ENCODE measurements around the gene RHEX.

RHEX gene

DNA sequence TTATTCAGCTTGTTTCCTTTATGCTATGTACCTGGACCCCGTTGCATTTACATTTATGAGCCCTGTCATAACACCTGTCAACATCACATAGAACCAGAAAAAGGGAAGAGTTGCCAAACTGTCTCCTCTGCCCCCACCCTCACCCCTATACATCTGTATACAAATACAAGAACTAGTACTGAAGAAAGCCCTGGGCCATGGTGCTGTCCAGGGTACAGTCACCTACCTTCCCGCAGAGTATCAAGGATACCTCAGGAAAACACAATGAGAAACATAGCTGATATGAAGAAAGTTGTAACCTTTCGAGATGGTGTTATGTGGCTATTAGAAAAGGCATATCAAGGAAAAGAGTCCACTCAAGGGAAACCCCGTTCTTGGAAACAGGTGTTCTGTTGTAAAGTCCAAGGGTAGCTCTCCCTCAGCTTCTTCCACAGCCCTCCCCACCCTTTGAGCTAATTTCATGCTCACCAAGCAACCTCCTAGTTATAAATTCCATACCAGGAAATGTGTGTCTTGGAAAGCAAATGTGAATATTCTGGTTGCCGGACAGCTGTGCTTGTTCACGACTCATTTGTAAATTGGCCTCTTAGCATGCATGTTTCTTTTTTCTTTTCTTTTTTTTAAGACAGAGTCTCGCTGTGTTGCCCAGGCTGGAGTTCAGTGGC lies 80.9 kb downstream of the RHEX start:
- Histone ChIP-seq H3K4me1 (peaks cover 0 to 25% (median 21%) of the 10 kb centered on the region in 10 experiments; a peak in 17 of 20 replicates), H4K20me1 (no peaks in the 10 kb centered on the region), H3K9ac (no peak overlapping the region), H3K4me3 (no peak overlapping the region), H3K36me3 (no peaks in the 10 kb centered on the region), H3K4me2 (no peak overlapping the region), H3K27me3 (no peaks in the 10 kb centered on the region), H3K27ac (no peak overlapping the region), H3K9me3 (replicated peaks in 1 of 11) (no peaks in the 10 kb centered on the region; a peak in 1 of 22 replicates)
- no peak for TF ChIP-seq Cebpa-rat (IDR thresholded peaks at IDR 0.05)

DNA sequence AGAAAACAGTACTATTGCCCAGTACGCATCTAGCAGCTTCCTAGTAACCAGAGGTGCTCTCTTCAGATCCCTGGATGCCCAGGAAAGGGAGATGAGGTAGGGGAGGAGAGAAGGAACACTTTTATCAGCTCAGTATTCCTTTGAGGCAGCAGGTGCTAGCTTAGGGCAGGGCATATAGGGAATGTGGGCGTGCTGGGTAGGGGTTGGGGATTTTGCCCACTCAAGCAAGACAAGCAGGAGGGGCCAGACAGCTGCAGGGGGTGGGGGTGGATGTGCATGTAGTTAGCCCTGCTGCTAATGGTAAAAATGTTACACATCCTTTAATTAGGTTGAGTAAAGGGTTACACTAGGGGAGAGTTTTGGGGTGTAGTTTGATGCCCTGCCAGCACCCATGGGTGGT lies 82.3 kb downstream of the RHEX start:
- Histone ChIP-seq H3K9me3 (replicated peaks in 1 of 11) (no peaks in the 10 kb centered on the region; a peak in 1 of 22 replicates), H3K36me3 (no peaks in the 10 kb centered on the region), H4K20me1 (no peaks in the 10 kb centered on the region), H3K4me3 (no peak overlapping the region), H3K4me1 (peaks cover 0 to 25% (median 21%) of the 10 kb centered on the region in 10 experiments; a peak in 17 of 20 replicates), H3K27me3 (no peaks in the 10 kb centered on the region), H3K27ac (no peak overlapping the region), H3K4me2 (peak overlapping the region in 10 of 11 experiments; percentile 22 to 74 (median 64); a peak in 20 of 22 replicates), H3K9ac (no peak overlapping the region)
- TF ChIP-seq Cebpa-rat (IDR thresholded peaks at IDR 0.05): no peak

DNA sequence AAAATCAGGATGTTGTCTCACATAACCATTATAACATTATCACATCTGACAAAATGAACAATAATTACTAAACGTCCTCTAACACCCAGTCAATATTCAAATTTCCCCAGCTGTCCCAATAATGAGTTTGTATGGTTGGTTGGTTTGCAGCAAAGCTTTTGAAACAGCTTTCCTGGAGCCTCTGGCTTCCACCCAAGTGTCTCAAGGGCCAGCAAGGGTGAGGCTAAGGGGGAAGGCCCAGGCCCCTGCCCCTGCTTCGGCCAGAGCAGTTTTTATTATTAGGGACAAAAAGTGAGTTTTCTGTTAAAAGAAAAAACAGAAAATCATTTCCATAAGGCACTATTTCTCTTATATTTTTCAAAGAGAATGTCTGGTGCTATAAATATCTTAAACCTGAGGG lies 83.3 kb downstream of the RHEX start:
- no peaks in the 10 kb centered on the region for H3K36me3 ChIP-seq
- no peak overlapping the region for H3K4me3 ChIP-seq
- H3K9ac ChIP-seq: no peak overlapping the region
- no peak for TF ChIP-seq Cebpa-rat (IDR thresholded peaks at IDR 0.05)
- H3K4me2 ChIP-seq: peak overlapping the region in 9 of 11 experiments; percentile 22 to 74 (median 65); a peak in 15 of 22 replicates
- H3K4me1 ChIP-seq: peaks cover 0 to 25% (median 21%) of the 10 kb centered on the region in 10 experiments; a peak in 17 of 20 replicates
- no peaks in the 10 kb centered on the region; a peak in 1 of 22 replicates for H3K9me3 ChIP-seq (replicated peaks in 1 of 11)
- H3K27me3 ChIP-seq: no peaks in the 10 kb centered on the region
- H4K20me1 ChIP-seq: no peaks in the 10 kb centered on the region
- no peak overlapping the region for H3K27ac ChIP-seq

DNA sequence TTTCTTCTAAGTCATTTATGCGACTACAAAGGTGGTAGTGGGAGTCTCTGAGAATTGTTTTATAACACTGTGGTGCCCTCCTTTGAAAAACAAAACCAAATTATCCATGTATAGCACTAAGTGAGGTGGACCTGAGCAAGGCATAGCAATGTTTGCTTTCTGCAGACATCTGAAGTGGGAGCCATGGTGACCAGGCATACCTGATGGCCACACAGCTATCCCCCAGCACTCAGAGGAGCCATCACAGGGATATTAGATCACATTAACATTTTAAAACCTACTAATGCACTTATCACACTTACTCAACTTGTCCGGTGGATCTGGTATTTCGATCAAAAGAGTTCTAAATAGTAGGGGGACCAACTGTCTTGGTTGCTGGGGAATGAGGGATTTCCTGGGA lies 89.0 kb downstream of the RHEX start:
- H4K20me1 ChIP-seq: no peaks in the 10 kb centered on the region
- no peak overlapping the region for H3K4me3 ChIP-seq
- H3K9me3 ChIP-seq (replicated peaks in 1 of 11): no peaks in the 10 kb centered on the region; a peak in 1 of 22 replicates
- TF ChIP-seq Cebpa-rat (IDR thresholded peaks at IDR 0.05): no peak
- H3K36me3 ChIP-seq: no peaks in the 10 kb centered on the region
- no peak overlapping the region for H3K4me2 ChIP-seq
- no peak overlapping the region for H3K9ac ChIP-seq
- no peaks in the 10 kb centered on the region for H3K27me3 ChIP-seq
- no peak overlapping the region for H3K27ac ChIP-seq
- H3K4me1 ChIP-seq: no peaks in the 10 kb centered on the region

DNA sequence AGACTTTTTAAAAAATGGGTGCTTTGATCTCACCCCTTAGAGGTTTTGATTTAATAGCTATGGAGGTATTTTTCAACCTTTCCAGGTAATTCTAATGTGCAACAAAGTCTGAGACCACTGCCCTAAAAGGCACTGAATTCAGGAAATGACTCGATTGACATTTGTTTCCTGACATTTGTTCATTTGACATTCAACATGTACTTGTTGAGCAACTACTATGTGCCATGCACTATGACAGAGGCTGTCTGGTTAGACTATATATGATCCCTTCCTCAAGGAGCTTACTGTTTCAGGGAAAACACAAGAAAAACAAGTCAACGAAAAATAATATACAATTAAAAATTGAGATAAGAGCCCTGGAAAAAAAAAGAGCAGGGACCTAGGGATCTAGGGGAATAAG lies 89.8 kb downstream of the RHEX start:
- Histone ChIP-seq H3K9ac (no peak overlapping the region), H3K27me3 (no peaks in the 10 kb centered on the region), H3K4me3 (no peak overlapping the region), H3K4me1 (no peaks in the 10 kb centered on the region), H3K36me3 (no peaks in the 10 kb centered on the region), H3K9me3 (replicated peaks in 1 of 11) (peaks cover 0 to 2% (median 0%) of the 10 kb centered on the region in 11 experiments; a peak in 1 of 22 replicates), H3K4me2 (no peak overlapping the region), H4K20me1 (no peaks in the 10 kb centered on the region), H3K27ac (no peak overlapping the region)
- TF ChIP-seq Cebpa-rat (IDR thresholded peaks at IDR 0.05): no peak

DNA sequence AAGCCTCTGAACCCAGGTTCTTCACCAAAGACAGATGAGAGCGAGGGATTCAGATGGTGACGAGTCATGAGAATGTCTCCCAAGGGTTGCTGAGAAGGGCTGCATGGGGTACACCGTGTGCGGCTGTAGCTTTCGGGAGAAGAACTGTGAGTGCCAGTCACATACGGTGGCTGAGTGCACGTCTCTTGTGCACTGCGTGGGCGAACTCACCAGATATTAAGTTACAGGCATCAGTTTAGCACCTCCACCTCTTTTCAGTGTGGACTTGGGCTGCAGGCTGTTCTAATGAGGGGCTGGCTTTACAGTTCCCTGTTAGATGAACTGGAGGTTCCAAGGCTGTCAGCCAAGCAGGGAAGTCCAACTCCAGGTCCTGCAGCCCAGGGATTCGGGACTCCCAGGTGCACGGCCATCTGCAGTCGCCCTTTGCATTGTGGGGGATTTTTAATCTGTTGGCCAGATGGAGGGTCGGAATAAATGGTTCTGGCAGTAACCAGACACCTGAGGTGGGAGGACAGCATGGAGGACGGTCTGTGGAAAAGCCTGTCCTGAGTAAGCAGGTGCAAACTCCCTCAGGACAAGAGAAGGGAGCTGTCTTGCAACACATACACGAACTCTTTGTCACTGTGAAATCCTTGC lies 90.7 kb downstream of the RHEX start:
- no peak overlapping the region for H3K27ac ChIP-seq
- TF ChIP-seq Cebpa-rat (IDR thresholded peaks at IDR 0.05): no peak
- H3K9me3 ChIP-seq (replicated peaks in 1 of 11): peaks cover 0 to 11% (median 0%) of the 10 kb centered on the region in 11 experiments; a peak in 5 of 22 replicates
- H4K20me1 ChIP-seq: no peaks in the 10 kb centered on the region
- H3K4me1 ChIP-seq: no peaks in the 10 kb centered on the region
- no peaks in the 10 kb centered on the region for H3K36me3 ChIP-seq
- H3K9ac ChIP-seq: no peak overlapping the region
- no peak overlapping the region for H3K4me2 ChIP-seq
- no peak overlapping the region for H3K4me3 ChIP-seq
- H3K27me3 ChIP-seq: no peaks in the 10 kb centered on the region

DNA sequence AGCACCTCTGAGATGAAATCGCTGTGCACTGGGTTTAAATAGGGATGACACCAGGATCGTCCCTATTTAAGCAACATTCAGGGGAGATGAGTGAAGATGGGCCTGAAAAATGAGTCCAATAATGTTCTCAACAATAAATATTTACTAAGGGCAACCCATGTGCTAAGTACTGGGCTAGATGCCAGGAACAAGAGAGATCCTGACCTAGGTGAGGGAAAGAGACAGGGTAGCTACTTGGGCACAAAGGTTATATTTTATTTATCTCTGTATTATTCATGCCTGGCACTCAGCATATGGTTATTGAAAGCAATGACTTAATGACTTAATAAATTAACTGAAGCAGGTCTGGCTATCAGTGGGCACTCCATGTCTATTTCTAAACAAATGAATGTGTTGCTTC lies 91.6 kb downstream of the RHEX start:
- no peak for TF ChIP-seq Cebpa-rat (IDR thresholded peaks at IDR 0.05)
- Histone ChIP-seq H3K36me3 (no peaks in the 10 kb centered on the region), H3K27ac (no peak overlapping the region), H3K4me1 (no peaks in the 10 kb centered on the region), H3K4me3 (no peak overlapping the region), H3K9ac (no peak overlapping the region), H3K4me2 (no peak overlapping the region), H4K20me1 (no peaks in the 10 kb centered on the region), H3K27me3 (no peaks in the 10 kb centered on the region), H3K9me3 (replicated peaks in 1 of 11) (peaks cover 0 to 19% (median 6%) of the 10 kb centered on the region in 11 experiments; a peak in 7 of 22 replicates)

DNA sequence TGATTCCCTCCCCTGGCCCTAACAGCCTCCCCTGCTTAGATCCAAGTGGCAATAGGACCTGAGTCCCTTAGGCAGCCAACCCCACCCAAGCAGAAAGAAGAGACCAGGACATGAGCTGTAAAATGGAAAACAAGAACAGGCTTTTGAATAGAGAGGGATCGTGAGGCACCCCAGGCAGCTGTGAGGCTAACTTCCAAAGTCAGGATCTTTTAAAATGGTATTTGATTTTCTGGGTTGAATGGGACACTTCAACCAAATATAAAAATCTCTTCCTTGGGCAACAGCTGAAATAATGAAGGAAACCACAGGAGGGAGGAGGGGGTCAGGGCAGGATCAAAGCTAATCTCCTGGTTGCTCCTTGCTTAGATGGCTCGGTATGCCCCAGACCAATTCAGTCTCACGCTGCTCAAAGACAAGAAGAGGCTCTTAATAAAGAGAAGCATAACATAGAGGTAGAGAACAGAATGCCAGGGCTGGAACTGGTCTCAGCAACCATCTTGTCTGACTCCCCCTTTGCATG lies 92.9 kb downstream of the RHEX start:
- Histone ChIP-seq H3K4me1 (no peaks in the 10 kb centered on the region), H3K27me3 (no peaks in the 10 kb centered on the region), H4K20me1 (no peaks in the 10 kb centered on the region), H3K36me3 (no peaks in the 10 kb centered on the region), H3K9ac (no peak overlapping the region), H3K27ac (no peak overlapping the region), H3K4me3 (no peak overlapping the region), H3K4me2 (no peak overlapping the region), H3K9me3 (replicated peaks in 1 of 11) (peaks cover 0 to 19% (median 7%) of the 10 kb centered on the region in 11 experiments; a peak in 10 of 22 replicates)
- no peak for TF ChIP-seq Cebpa-rat (IDR thresholded peaks at IDR 0.05)
